CD8-positive, alpha-beta memory T cell (primary cell): ENCODE results near the gene S100A2. TPM values are rescaled to one million over a fixed set of nuclear protein-coding genes. Genes with fewer than 3 reads are reported as not detected.

ENCODE experiments used
- CTCF ChIA-PET: fragments of 350-600 bp; sonication (Branson Sonifier 250); formaldehyde crosslinking; loops from one replicate; lab custom pipeline; 2021; ENCODE audit warnings: antibody characterized with exemption; lab: Charles Lee
- POLR2A ChIA-PET: fragments of 350-600 bp; sonication (Branson Sonifier 250); formaldehyde crosslinking; loops from one replicate; lab custom pipeline; 2021; ENCODE audit warnings: antibody characterized with exemption; lab: Charles Lee
- DNase-seq, 5 donors: peaks; one replicate each; pipeline versions ENCODE4 v3.0.0 to v3.0.0-alpha.2; 2020 to 2022; ENCODE audit warnings: mixed read lengths in 1 of 5
- H3K27ac ChIP-seq: one replicate; pipeline ENCODE4 v1.7.0; 2013; ENCODE audit warnings: low read depth, mild to moderate bottlenecking, low read length, moderate library complexity
- H3K27me3 ChIP-seq: 2 replicates; pipeline ENCODE4 v1.7.0; 2013; ENCODE audit warnings: low read length, mild to moderate bottlenecking; ENCODE audit not compliant: insufficient read depth, poor library complexity, severe bottlenecking
- H3K36me3 ChIP-seq: 2 replicates; pipeline ENCODE4 v1.7.0; 2013; ENCODE audit warnings: mild to moderate bottlenecking, low read length, moderate library complexity; ENCODE audit not compliant: insufficient read depth
- H3K4me1 ChIP-seq: 2 replicates; pipeline ENCODE4 v1.7.0; 2013; ENCODE audit warnings: mild to moderate bottlenecking, low read length, moderate library complexity; ENCODE audit not compliant: insufficient read depth
- H3K4me3 ChIP-seq: 2 replicates; pipeline ENCODE4 v1.7.0; 2013; ENCODE audit warnings: mild to moderate bottlenecking, low read length
- H3K9me3 ChIP-seq: 2 replicates; pipeline ENCODE4 v1.7.0; 2013; ENCODE audit warnings: mild to moderate bottlenecking, low read length
- H3K27ac Mint-ChIP-seq, 8 donors: one replicate each; pipeline ENCODE4 v1.8.0; 2020 to 2021; ENCODE audit warnings: mixed read lengths in 8 of 8, mild to moderate bottlenecking in 6 of 8, inconsistent platforms in 3 of 8, moderate library complexity in 3 of 8
- H3K27me3 Mint-ChIP-seq, 2 donors: one replicate each; pipeline ENCODE4 v1.8.0; 2020 to 2021; ENCODE audit warnings: mixed read lengths in 2 of 2, mild to moderate bottlenecking in 1 of 2, moderate library complexity in 1 of 2
- H3K36me3 Mint-ChIP-seq, 3 donors: one replicate each; pipeline ENCODE4 v1.8.0; 2020 to 2021; ENCODE audit warnings: mixed read lengths in 3 of 3, inconsistent platforms in 1 of 3, mild to moderate bottlenecking in 1 of 3
- H3K4me1 Mint-ChIP-seq, 3 donors: one replicate each; pipeline ENCODE4 v1.8.0; 2020 to 2021; ENCODE audit warnings: mixed read lengths in 3 of 3, inconsistent platforms in 1 of 3, mild to moderate bottlenecking in 1 of 3
- H3K4me3 Mint-ChIP-seq, 7 donors: one replicate each; pipeline ENCODE4 v1.8.0; 2020 to 2021; ENCODE audit warnings: mixed read lengths in 7 of 7, mild to moderate bottlenecking in 6 of 7, moderate library complexity in 4 of 7, inconsistent platforms in 2 of 7
- H3K9me3 Mint-ChIP-seq, 5 donors: one replicate each; pipeline ENCODE4 v1.8.0; 2020 to 2022; ENCODE audit warnings: mixed read lengths in 5 of 5, mild to moderate bottlenecking in 3 of 5, moderate library complexity in 2 of 5, inconsistent platforms in 1 of 5
- polyA plus RNA-seq: library from polyadenylated mRNA; unstranded; fragments of 300-500 nt; fragmentation: Illumina TruSeq; gene quantifications from one replicate; pipeline ENCODE4 v1.2.3, GENCODE V29; 2021
- total RNA-seq, 2 experiments: library from RNA; stranded (reverse); gene quantifications; one replicate each; pipeline ENCODE4 v1.2.3, GENCODE V29; 2021

The S100A2 gene
- total and polyA plus RNA-seq, 3 experiments from 2014 or later, result 0.72 to 1.1 (median 0.81) TPM

GRCh38 chr1:153561466-153561985 lies 4.1 kb downstream of the S100A2 start:
- DNase-seq, result no peak
- Mint-ChIP-seq H3K27me3 (no peaks in the 10 kb centered on the region), H3K36me3 (no peaks in the 10 kb centered on the region), H3K9me3 (no peaks in the 10 kb centered on the region), H3K4me3 (no peak overlapping the region), H3K27ac (peak overlapping the region in 1 of 8 donors; percentile 81), H3K4me1 (peaks cover 8 to 14% (median 10%) of the 10 kb centered on the region in 3 donors)
- no peak overlapping the region for H3K4me3 ChIP-seq
- peaks cover 13% of the 10 kb centered on the region for H3K4me1 ChIP-seq
- H3K27me3 ChIP-seq, result no peaks in the 10 kb centered on the region
- no peak overlapping the region for H3K27ac ChIP-seq
- ChIA-PET POLR2A (interaction anchor here (1.2 kb wide), 1 partner anchor 15 kb away, joined by 3 read pairs; the partner anchor contains the start of gene S100A4), CTCF (interaction anchor here (1.2 to 6.6 kb wide), 3 partner anchors 9 to 51 kb away, joined by 4 to 35 read pairs (median 8); no protein-coding TSS in a partner anchor)
- no peaks in the 10 kb centered on the region for H3K36me3 ChIP-seq
- H3K9me3 ChIP-seq, result no peaks in the 10 kb centered on the region

- H3K27ac ChIP-seq, result no peak overlapping the region
- no peaks in the 10 kb centered on the region for H3K36me3 Mint-ChIP-seq
- no peaks in the 10 kb centered on the region for H3K27me3 ChIP-seq
- H3K4me3 ChIP-seq, result no peak overlapping the region
- ChIA-PET POLR2A (interaction anchor here (1.2 kb wide), 1 partner anchor 15 kb away, joined by 3 read pairs; the partner anchor contains the start of gene S100A4), CTCF (interaction anchor here (1.0 to 6.6 kb wide), 4 partner anchors 10 to 50 kb away, joined by 3 to 35 read pairs (median 6); no protein-coding TSS in a partner anchor)
- DNase-seq, result no peak
- no peak overlapping the region for H3K27ac Mint-ChIP-seq
- H3K36me3 ChIP-seq, result no peaks in the 10 kb centered on the region
- H3K4me3 Mint-ChIP-seq, result no peak overlapping the region
- H3K9me3 Mint-ChIP-seq, result no peaks in the 10 kb centered on the region
- no peaks in the 10 kb centered on the region for H3K9me3 ChIP-seq
- H3K4me1 ChIP-seq, result peaks cover 7% of the 10 kb centered on the region
- H3K4me1 Mint-ChIP-seq, result peaks cover 3 to 8% (median 4%) of the 10 kb centered on the region in 3 donors
- no peaks in the 10 kb centered on the region for H3K27me3 Mint-ChIP-seq
These were observed 4.7 kb downstream of the S100A2 start for GRCh38 chr1:153560771-153561465.

- Histone ChIP-seq H3K4me3 (no peak overlapping the region), H3K4me1 (peaks cover under 1% of the 10 kb centered on the region), H3K9me3 (no peaks in the 10 kb centered on the region), H3K27ac (no peak overlapping the region), H3K27me3 (no peaks in the 10 kb centered on the region), H3K36me3 (no peaks in the 10 kb centered on the region)
- H3K36me3 Mint-ChIP-seq, result no peaks in the 10 kb centered on the region
- DNase-seq, result no peak
- ChIA-PET POLR2A (no interaction called here), CTCF (interaction anchor here (1.0 to 6.6 kb wide), 4 partner anchors 8 to 49 kb away, joined by 3 to 35 read pairs (median 6); no protein-coding TSS in a partner anchor)
- no peaks in the 10 kb centered on the region for H3K9me3 Mint-ChIP-seq
- H3K4me3 Mint-ChIP-seq, result no peak overlapping the region
- H3K4me1 Mint-ChIP-seq, result peaks cover 0 to 1% (median 0%) of the 10 kb centered on the region in 3 donors
- H3K27ac Mint-ChIP-seq, result peak overlapping the region in 4 of 8 donors; percentile 13 to 78 (median 42)
- no peaks in the 10 kb centered on the region for H3K27me3 Mint-ChIP-seq
These were observed 5.4 kb downstream of the S100A2 start for GRCh38 chr1:153560241-153560640.

- no peaks in the 10 kb centered on the region for H3K4me1 ChIP-seq
- CTCF ChIA-PET, result interaction anchor here (1.2 to 1.7 kb wide), 3 partner anchors 11 to 47 kb away, joined by 3 to 5 read pairs (median 4); no protein-coding TSS in a partner anchor
- no peaks in the 10 kb centered on the region for H3K9me3 ChIP-seq
- POLR2A ChIA-PET, result no interaction called here
- Mint-ChIP-seq H3K4me1 (no peaks in the 10 kb centered on the region), H3K27ac (no peak overlapping the region), H3K27me3 (no peaks in the 10 kb centered on the region), H3K36me3 (no peaks in the 10 kb centered on the region), H3K9me3 (no peaks in the 10 kb centered on the region), H3K4me3 (no peak overlapping the region)
- H3K4me3 ChIP-seq, result no peak overlapping the region
- H3K27me3 ChIP-seq, result no peaks in the 10 kb centered on the region
- H3K27ac ChIP-seq, result no peak overlapping the region
- no peaks in the 10 kb centered on the region for H3K36me3 ChIP-seq
- DNase-seq, result no peak
These were observed 7.8 kb downstream of the S100A2 start for GRCh38 chr1:153557877-153558276.

- Histone ChIP-seq H3K27ac (no peak overlapping the region), H3K9me3 (no peaks in the 10 kb centered on the region), H3K4me1 (no peaks in the 10 kb centered on the region), H3K4me3 (no peak overlapping the region), H3K36me3 (no peaks in the 10 kb centered on the region), H3K27me3 (no peaks in the 10 kb centered on the region)
- H3K27ac Mint-ChIP-seq, result no peak overlapping the region
- DNase-seq, result no peak
- H3K36me3 Mint-ChIP-seq, result no peaks in the 10 kb centered on the region
- no peaks in the 10 kb centered on the region for H3K9me3 Mint-ChIP-seq
- H3K27me3 Mint-ChIP-seq, result no peaks in the 10 kb centered on the region
- no peaks in the 10 kb centered on the region for H3K4me1 Mint-ChIP-seq
- ChIA-PET POLR2A (no interaction called here), CTCF (interaction anchor here (1.5 to 1.7 kb wide), 2 partner anchors 12 to 46 kb away, joined by 3 to 5 read pairs; no protein-coding TSS in a partner anchor)
- peak overlapping the region in 1 of 7 donors; percentile 56 for H3K4me3 Mint-ChIP-seq
These were observed 9.3 kb downstream of the S100A2 start for GRCh38 chr1:153556348-153556747.

GRCh38 chr1:153553830-153554541 lies 11.7 kb downstream of the S100A2 start:
- ChIA-PET POLR2A (no interaction called here), CTCF (interaction anchor here (0.7 to 5.6 kb wide), 3 partner anchors 21 to 58 kb away, joined by 3 to 30 read pairs (median 5); no protein-coding TSS in a partner anchor)
- Mint-ChIP-seq H3K4me3 (no peak overlapping the region), H3K4me1 (no peaks in the 10 kb centered on the region), H3K36me3 (no peaks in the 10 kb centered on the region), H3K9me3 (no peaks in the 10 kb centered on the region), H3K27me3 (no peaks in the 10 kb centered on the region), H3K27ac (peak overlapping the region in 2 of 8 donors; percentile 5 to 17)
- H3K27me3 ChIP-seq, result no peaks in the 10 kb centered on the region
- no peak for DNase-seq
- no peaks in the 10 kb centered on the region for H3K4me1 ChIP-seq
- no peaks in the 10 kb centered on the region for H3K9me3 ChIP-seq
- no peaks in the 10 kb centered on the region for H3K36me3 ChIP-seq
- no peak overlapping the region for H3K4me3 ChIP-seq
- no peak overlapping the region for H3K27ac ChIP-seq

- ChIA-PET POLR2A (no interaction called here), CTCF (interaction anchor here (1.1 to 5.6 kb wide), 2 partner anchors 18 to 20 kb away, joined by 3 to 30 read pairs; no protein-coding TSS in a partner anchor)
- peaks cover 0 to 4% (median 0%) of the 10 kb centered on the region in 3 donors for H3K4me1 Mint-ChIP-seq
- H3K4me3 Mint-ChIP-seq, result no peak overlapping the region
- no peaks in the 10 kb centered on the region for H3K9me3 ChIP-seq
- H3K4me3 ChIP-seq, result no peak overlapping the region
- no peak overlapping the region for H3K27ac Mint-ChIP-seq
- H3K36me3 Mint-ChIP-seq, result no peaks in the 10 kb centered on the region
- no peaks in the 10 kb centered on the region for H3K27me3 ChIP-seq
- no peaks in the 10 kb centered on the region for H3K9me3 Mint-ChIP-seq
- no peak overlapping the region for H3K27ac ChIP-seq
- H3K36me3 ChIP-seq, result no peaks in the 10 kb centered on the region
- H3K4me1 ChIP-seq, result no peaks in the 10 kb centered on the region
- no peak for DNase-seq
- H3K27me3 Mint-ChIP-seq, result no peaks in the 10 kb centered on the region
These were observed 12.5 kb downstream of the S100A2 start for GRCh38 chr1:153553096-153553495.
